GM13976 (cell line): ENCODE measurements around the gene G3BP1.
"Not testable (repeated sequence)": the region's sequence is repeated elsewhere in the genome, so short reads cannot be mapped to it uniquely, and the experiment has no call there.

Experiments
- DNase-seq: peaks from one replicate; pipeline ENCODE4 v3.0.0; 2012; ENCODE audit warnings: low spot score
- CTCF ChIP-seq: IDR thresholded peaks from 2 replicates; pipeline ENCODE4 v1.5.1; 2012; ENCODE audit warnings: borderline replicate concordance, mild to moderate bottlenecking; ENCODE audit not compliant: insufficient read depth; ENCODE audit errors: extremely low read depth, missing control alignments, control extremely low read depth
- in situ Hi-C: fragments of 300-500 bp; cut with MboI; formaldehyde crosslinking; loops from one replicate; pipeline ENCODE4 v1.12.0; 2022; ENCODE audit warnings: low sequenced_read_pairs, mixed read lengths, inconsistent platforms; ENCODE audit not compliant: unreplicated experiment

Gene G3BP1

GRCh38 chr5:151829370-151829769 lies 57.6 kb downstream of the G3BP1 start:
- no peak for TF ChIP-seq CTCF
- in situ Hi-C loops, result loop anchor here (10.0 to 25.0 kb wide), 2 partner anchors 315 to 683 kb away; no protein-coding TSS in a partner anchor
- no peak for DNase-seq

GRCh38 chr5:151832843-151833242 lies 61.1 kb downstream of the G3BP1 start:
- DNase-seq, result not testable (repeated sequence)
- in situ Hi-C loops, result loop anchor here (25.0 kb wide), 1 partner anchor 679 kb away; no protein-coding TSS in a partner anchor

GRCh38 chr5:151846765-151847164 lies 75.0 kb downstream of the G3BP1 start:
- no peak for DNase-seq
- no peak for TF ChIP-seq CTCF
- in situ Hi-C loops, result loop anchor here (25.0 kb wide), 1 partner anchor 666 kb away; no protein-coding TSS in a partner anchor

GRCh38 chr5:151847871-151848270 lies 76.1 kb downstream of the G3BP1 start:
- in situ Hi-C loops, result loop anchor here (25.0 kb wide), 1 partner anchor 664 kb away; no protein-coding TSS in a partner anchor
- DNase-seq, result no peak
- TF ChIP-seq CTCF, result no peak

- no peak for TF ChIP-seq CTCF
These were observed 83.9 kb downstream of the G3BP1 start for GRCh38 chr5:151855701-151856100.

GRCh38 chr5:151856861-151857260 lies 85.1 kb downstream of the G3BP1 start:
- DNase-seq, result no peak
- in situ Hi-C loops, result no loop called here
- no peak for TF ChIP-seq CTCF

More at GRCh38 chr5:151855701-151856100, 83.9 kb downstream of the G3BP1 start:
- DNase-seq, result no peak
- in situ Hi-C loops, result no loop called here

GRCh38 chr5:151860867-151861266 lies 89.1 kb downstream of the G3BP1 start:
- DNase-seq, in situ Hi-C loops: not testable (repeated sequence)
